HepG2 (cell line): ENCODE measurements around the gene OPN1SW. TPM values are rescaled to one million over a fixed set of nuclear protein-coding genes. Genes with fewer than 3 reads are reported as not detected.

Experiments used
- ATAC-seq: fragments of 200-7000 bp; cut with Tn5 transposase; 3 replicates; pipeline ENCODE4 v1.9.1; 2020; ENCODE audit warnings: mild to moderate bottlenecking, moderate library complexity
- BruUV-seq: library from RNA; stranded (reverse); fragments of 400-500 nt; replicated peaks from 2 replicates; lab custom pipeline; 2021; lab: Mats Ljungman, UMichigan
- CTCF ChIA-PET: fragments of 300-600 bp; formaldehyde crosslinking; extraction: SDS; loops from one replicate; lab custom pipeline; 2021; ENCODE audit warnings: low total read pairs, inconsistent platforms, low intra/inter-chr PET ratio; lab: Yijun Ruan, JAX
- POLR2A ChIA-PET: fragments of 350-600 bp; sonication (Branson Sonifier 250); formaldehyde crosslinking; loops from one replicate; lab custom pipeline; 2020; ENCODE audit warnings: antibody characterized with exemption, inconsistent platforms; lab: Yijun Ruan, JAX
- DNase-seq: peaks from one replicate; pipeline ENCODE4 v3.0.0-alpha.2; 2015; ENCODE audit warnings: low spot score
- FAIRE-seq: peaks from 3 replicates; lab custom pipeline; 2011; peaks lifted over from hg19 to GRCh38; lab: Jason Lieb, UNC
- H2AFZ ChIP-seq: one replicate; pipeline ENCODE4 v1.6.1; 2011; ENCODE audit warnings: low read length, inconsistent platforms
- H3K27ac ChIP-seq: fragments of 300-600 bp; 3 replicates; pipeline ENCODE4 v1.8.0; 2011; ENCODE audit warnings: mixed run types, mild to moderate bottlenecking, mixed read lengths, low read length, inconsistent platforms; ENCODE audit not compliant: insufficient read depth; ENCODE audit errors: extremely low read length
- H3K27me3 ChIP-seq, 2 experiments: fragments of 200-600 bp in 1 of 2; 2 replicates in 1 of 2; 3 replicates in 1 of 2; pipeline versions ENCODE4 v1.6.0 to v1.8.0; 2011; ENCODE audit warnings: low read length in 2 of 2, mild to moderate bottlenecking in 2 of 2, moderate library complexity in 2 of 2, inconsistent platforms in 1 of 2; ENCODE audit not compliant: insufficient read depth in 2 of 2, control insufficient read depth in 1 of 2
- H3K36me3 ChIP-seq, 2 experiments: fragments of 200-600 bp in 1 of 2; replicated peaks in 1 of 2; 2 replicates in 1 of 2; 3 replicates in 1 of 2; pipeline versions ENCODE4 v1.5.1 to v1.8.0; 2011; ENCODE audit warnings: low read length in 2 of 2, inconsistent platforms in 1 of 2; ENCODE audit not compliant: insufficient read depth in 2 of 2, control insufficient read depth in 1 of 2
- H3K4me1 ChIP-seq: 2 replicates; pipeline ENCODE4 v1.5.1; 2012; ENCODE audit warnings: low read length, inconsistent platforms; ENCODE audit not compliant: insufficient read depth
- H3K4me2 ChIP-seq: 2 replicates; pipeline ENCODE4 v1.6.0; 2011; ENCODE audit warnings: low read depth, low read length, inconsistent platforms
- H3K4me3 ChIP-seq, 3 experiments: fragments of 200-600 bp in 1 of 3; sonication (generic), shearing (Covaris generic) in 1 of 3; replicated peaks in 1 of 3; 2 replicates each; pipeline ENCODE4 v1.5.1; 2011 to 2016; ENCODE audit warnings: low read length in 3 of 3, inconsistent platforms in 2 of 3, low read depth in 2 of 3, mild to moderate bottlenecking in 2 of 3, control low read depth in 1 of 3, mixed read lengths in 1 of 3; ENCODE audit not compliant: insufficient read depth in 1 of 3
- H3K79me2 ChIP-seq: one replicate; pipeline ENCODE4 v1.6.1; 2011; ENCODE audit warnings: low read length, inconsistent platforms; ENCODE audit not compliant: insufficient read depth
- H3K9ac ChIP-seq: 2 replicates; pipeline ENCODE4 v1.6.0; 2011; ENCODE audit warnings: mild to moderate bottlenecking, low read depth, low read length, inconsistent platforms; ENCODE audit not compliant: insufficient read depth
- H3K9me3 ChIP-seq: 2 replicates; pipeline ENCODE4 v1.5.1; 2012; ENCODE audit warnings: mild to moderate bottlenecking, low read length
- H4K20me1 ChIP-seq: 2 replicates; pipeline ENCODE4 v1.6.0; 2011; ENCODE audit warnings: inconsistent platforms, mild to moderate bottlenecking, low read length, moderate library complexity; ENCODE audit not compliant: insufficient read depth
- MAZ ChIP-seq, 2 experiments: sonication (generic) in 1 of 2; formaldehyde crosslinking in 1 of 2; IDR thresholded peaks; 2 replicates each; pipeline versions ENCODE4 v1.5.0 to v1.6.1; 2012 to 2020; ENCODE audit warnings: low read depth in 2 of 2, mild to moderate bottlenecking in 2 of 2, borderline replicate concordance in 1 of 2, improper control_type of control experiment in 1 of 2, low read length in 1 of 2, missing genetic modification reagents in 1 of 2, moderate library complexity in 1 of 2
- MLLT10 ChIP-seq: sonication (generic); formaldehyde crosslinking; IDR thresholded peaks from 2 replicates; pipeline ENCODE4 v1.4.0; 2020; ENCODE audit warnings: missing genetic modification reagents
- ZNF230 ChIP-seq: sonication (generic); formaldehyde crosslinking; IDR thresholded peaks from 2 replicates; pipeline ENCODE4 v1.4.0; 2020; ENCODE audit warnings: mild to moderate bottlenecking, missing genetic modification reagents
- ZNF720 ChIP-seq: sonication (generic); formaldehyde crosslinking; IDR thresholded peaks from 2 replicates; pipeline ENCODE4 v1.4.0; 2020; ENCODE audit warnings: missing genetic modification reagents
- WGBS: methylation state at CpG from one replicate; pipeline ENCODE4 v1.1.6; 2017; ENCODE audit warnings: low lambda C conversion rate; 5-methylcytosine and 5-hydroxymethylcytosine counted together
- in situ Hi-C: cut with HindIII; loops from 2 replicates; pipeline ENCODE4 v1.10.0; 2017; ENCODE audit warnings: low pct_unique_long_range_greater_than_20kb; ENCODE audit not compliant: extremely low pct_ligation_motif_present
- intact Hi-C: fragments of 100-400 bp; cut with micrococcal nuclease; formaldehyde crosslinking; loops from one replicate; pipeline ENCODE4 v1.10.0; 2022; ENCODE audit not compliant: unreplicated experiment
- polyA plus RNA-seq, 8 experiments: library from polyadenylated mRNA; depleted of rRNA in 3 of 8; stranded (reverse) in 7 of 8; unstranded in 1 of 8; fragments of >200 nt; fragmentation: Illumina TruSeq in 4 of 8; extraction: Trizol in 4 of 8; gene quantifications; 2 replicates each; pipeline versions ENCODE4 v1.2.1 to v1.2.3, GENCODE V29; 2011 to 2016; ENCODE audit warnings: low read depth in 4 of 8, missing spikeins in 1 of 8, mixed read lengths in 1 of 8; ENCODE audit not compliant: insufficient read depth in 1 of 8
- total RNA-seq, 5 experiments: library from RNA; depleted of rRNA; stranded (reverse); fragments of >200 nt; fragmentation: Illumina TruSeq; extraction: Trizol; gene quantifications; 2 replicates each; pipeline ENCODE4 v1.2.3, GENCODE V29; 2016; ENCODE audit warnings: low read depth in 1 of 5
- TF ChIP-seq, protein P1 (sequence below): sonication (generic); formaldehyde crosslinking; IDR thresholded peaks from 2 replicates; pipeline ENCODE4 v1.4.0; 2020; ENCODE audit warnings: missing genetic modification reagents, mild to moderate bottlenecking, borderline replicate concordance

OPN1SW gene
- total and polyA plus RNA-seq, 2 of the 13 experiments (the other 11 are each of a cell fraction or from before 2014, with no cell fraction given): not detected

DNA sequence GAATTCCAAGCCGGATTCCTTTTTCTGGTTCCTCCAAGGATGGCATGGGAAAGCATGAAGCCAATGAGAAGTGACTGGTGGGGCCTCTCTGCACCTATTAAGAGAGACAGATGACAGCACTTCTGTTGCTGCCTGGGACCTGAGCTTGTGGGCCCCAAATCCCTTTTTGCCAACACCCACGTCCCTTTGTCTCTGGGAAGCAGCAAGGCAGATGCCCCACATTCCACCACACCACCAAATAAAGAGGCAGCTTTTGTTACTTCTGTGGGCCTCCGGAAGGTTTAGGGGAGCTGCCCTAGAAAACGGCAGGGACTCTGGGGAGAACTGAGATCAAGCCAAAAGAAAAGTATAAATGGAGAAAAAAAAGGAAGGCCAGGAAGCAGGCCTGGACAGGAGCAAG lies 19.5 kb upstream of the OPN1SW start:
- Histone ChIP-seq H3K4me1 (peaks cover 6% of the 10 kb centered on the region), H4K20me1 (no peaks in the 10 kb centered on the region), H3K27me3 (peaks cover 7 to 30% of the 10 kb centered on the region in 2 experiments; a peak in 4 of 5 replicates), H3K9me3 (no peaks in the 10 kb centered on the region), H3K36me3 (no peaks in the 10 kb centered on the region), H3K9ac (no peak overlapping the region), H3K4me3 (no peak overlapping the region), H3K4me2 (no peak overlapping the region), H3K27ac (no peak overlapping the region), H3K79me2 (no peaks in the 10 kb centered on the region), H2AFZ (no peak overlapping the region)
- WGBS: 27% methylated on average over 4 of the region's 4 CpGs
- no peak for ATAC-seq
- in situ Hi-C loops: no loop called here
- DNase-seq: no peak
- no peak for FAIRE-seq
- ChIA-PET POLR2A (no interaction called here), CTCF (no interaction called here)
- intact Hi-C loops: loop anchor here (2.0 kb wide), 1 partner anchor 84 kb away; no protein-coding TSS in a partner anchor
- no peak for TF ChIP-seq ZNF230 (CRISPR knock-in tag)
- no peak for TF ChIP-seq MAZ (IDR thresholded peaks at IDR 0.05; ENCODE audit: borderline replicate concordance, low read depth, low read length)
- TF ChIP-seq MAZ (CRISPR knock-in tag; IDR thresholded peaks at IDR 0.05; ENCODE audit: low read depth): no peak
- TF ChIP-seq ZNF720 (CRISPR knock-in tag): no peak
- TF ChIP-seq MLLT10 (CRISPR knock-in tag): no peak
- no TSS peak for BruUV-seq

DNA sequence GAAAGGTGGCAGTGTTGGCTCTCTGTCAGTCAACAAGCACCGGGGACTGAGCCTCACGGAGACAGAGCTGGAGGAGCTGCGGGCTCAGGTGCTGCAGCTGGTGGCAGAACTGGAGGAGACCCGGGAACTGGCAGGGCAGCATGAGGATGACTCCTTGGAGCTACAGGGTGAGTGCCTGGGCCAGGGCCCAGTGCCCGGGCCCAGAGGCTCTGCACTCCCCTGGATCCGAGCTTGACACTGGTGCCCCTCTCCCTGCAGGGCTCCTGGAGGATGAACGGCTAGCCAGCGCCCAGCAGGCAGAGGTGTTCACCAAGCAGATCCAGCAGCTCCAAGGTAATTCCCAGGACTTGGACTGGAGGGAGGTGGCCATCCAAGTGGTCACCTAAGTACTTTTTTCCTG lies 18.8 kb upstream of the OPN1SW start:
- Histone ChIP-seq H3K4me2 (no peak overlapping the region), H3K9ac (no peak overlapping the region), H3K36me3 (no peaks in the 10 kb centered on the region), H2AFZ (no peak overlapping the region), H3K79me2 (no peaks in the 10 kb centered on the region), H4K20me1 (no peaks in the 10 kb centered on the region), H3K4me3 (no peak overlapping the region), H3K27ac (no peak overlapping the region), H3K4me1 (peaks cover 6% of the 10 kb centered on the region), H3K9me3 (no peaks in the 10 kb centered on the region), H3K27me3 (peaks cover 7 to 35% of the 10 kb centered on the region in 2 experiments; a peak in 4 of 5 replicates)
- ChIA-PET POLR2A (no interaction called here), CTCF (no interaction called here)
- FAIRE-seq (no peak), DNase-seq (no peak), ATAC-seq (no peak)
- in situ Hi-C loops (loop anchor here (5.0 kb wide), 1 partner anchor 88 kb away; no protein-coding TSS in a partner anchor), intact Hi-C loops (loop anchor here (2.0 kb wide), 1 partner anchor 84 kb away; no protein-coding TSS in a partner anchor)
- BruUV-seq: no TSS peak
- TF ChIP-seq, protein P1, sequence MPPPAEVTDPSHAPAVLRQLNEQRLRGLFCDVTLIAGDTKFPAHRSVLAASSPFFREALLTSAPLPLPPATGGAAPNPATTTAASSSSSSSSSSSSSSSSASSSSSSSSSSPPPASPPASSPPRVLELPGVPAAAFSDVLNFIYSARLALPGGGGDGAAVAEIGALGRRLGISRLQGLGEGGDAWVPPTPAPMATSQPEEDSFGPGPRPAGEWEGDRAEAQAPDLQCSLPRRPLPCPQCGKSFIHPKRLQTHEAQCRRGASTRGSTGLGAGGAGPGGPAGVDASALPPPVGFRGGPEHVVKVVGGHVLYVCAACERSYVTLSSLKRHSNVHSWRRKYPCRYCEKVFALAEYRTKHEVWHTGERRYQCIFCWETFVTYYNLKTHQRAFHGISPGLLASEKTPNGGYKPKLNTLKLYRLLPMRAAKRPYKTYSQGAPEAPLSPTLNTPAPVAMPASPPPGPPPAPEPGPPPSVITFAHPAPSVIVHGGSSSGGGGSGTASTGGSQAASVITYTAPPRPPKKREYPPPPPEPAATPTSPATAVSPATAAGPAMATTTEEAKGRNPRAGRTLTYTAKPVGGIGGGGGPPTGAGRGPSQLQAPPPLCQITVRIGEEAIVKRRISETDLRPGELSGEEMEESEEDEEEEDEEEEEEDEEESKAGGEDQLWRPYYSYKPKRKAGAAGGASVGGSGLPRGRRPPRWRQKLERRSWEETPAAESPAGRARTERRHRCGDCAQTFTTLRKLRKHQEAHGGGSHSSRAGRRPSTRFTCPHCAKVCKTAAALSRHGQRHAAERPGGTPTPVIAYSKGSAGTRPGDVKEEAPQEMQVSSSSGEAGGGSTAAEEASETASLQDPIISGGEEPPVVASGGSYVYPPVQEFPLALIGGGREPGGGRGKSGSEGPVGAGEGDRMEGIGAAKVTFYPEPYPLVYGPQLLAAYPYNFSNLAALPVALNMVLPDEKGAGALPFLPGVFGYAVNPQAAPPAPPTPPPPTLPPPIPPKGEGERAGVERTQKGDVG (CRISPR knock-in tag): no peak
- whole genome bisulfite sequencing: 32% methylated on average over 7 of the region's 8 CpGs
